ENCODE results near the gene RAB3GAP1. TPM values are rescaled to one million over a fixed set of nuclear protein-coding genes. Genes with fewer than 3 reads are reported as not detected.

The RAB3GAP1 gene
- total and polyA plus RNA-seq, 2 of the 4 experiments (the other 2 are of a cell fraction), result 21.2 to 65.8 TPM

DNA sequence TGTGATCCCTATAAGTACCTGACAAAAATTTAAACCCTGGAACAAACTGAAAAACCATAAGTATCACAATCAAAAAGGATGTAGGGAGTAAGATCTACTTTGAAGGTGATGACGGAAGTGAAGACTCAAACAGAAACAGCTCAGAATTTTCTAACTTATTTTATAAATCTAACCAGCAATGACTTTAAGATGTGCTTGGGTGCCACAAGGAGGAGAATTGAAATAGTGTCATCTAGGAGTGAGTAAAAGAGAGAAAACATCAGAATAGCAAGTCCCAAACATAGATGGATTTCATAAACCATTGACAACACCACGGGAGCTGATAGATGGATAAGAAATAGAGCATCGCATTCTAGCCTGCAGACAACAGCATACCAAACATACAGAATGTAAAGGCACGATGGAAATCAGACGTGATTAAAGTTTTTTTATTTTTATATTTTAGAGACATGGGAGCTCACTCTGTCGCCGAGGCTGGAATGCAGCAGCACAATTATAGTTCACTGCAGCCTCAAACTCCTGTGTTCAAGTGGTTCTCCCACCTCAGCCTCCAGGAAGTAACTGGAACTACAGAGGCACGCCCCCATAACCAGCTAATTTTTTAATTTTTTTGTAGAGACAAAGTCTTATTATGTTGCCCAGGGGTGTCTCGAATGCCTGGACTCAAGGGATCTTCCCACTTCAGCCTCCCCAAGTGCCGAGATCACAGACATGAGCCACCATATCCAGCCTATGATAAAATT is 41.7 kb upstream of the RAB3GAP1 start:
- H2BK120ac ChIP-seq (ENCODE audit: low read depth, low read length), result no peak overlapping the region
- no peak overlapping the region for H2AK9ac ChIP-seq (replicated peaks; ENCODE audit: low read depth, low read length, poor library complexity)
- H3K4me1 ChIP-seq (ENCODE audit: control insufficient read depth, insufficient read depth, low read length), result no peaks in the 10 kb centered on the region
- no peak overlapping the region for H3K4ac ChIP-seq (ENCODE audit: low read depth, low read length)
- no CpG with 5 or more reads among the region's 10 CpGs for WGBS, 2 experiments (ENCODE audit: extremely low coverage in 2 of 2, insufficient read length in 1 of 2)
- no peak overlapping the region for H3K56ac ChIP-seq (ENCODE audit: extremely low read depth, insufficient read depth, low read length)
- in situ Hi-C loops (cut with MboI; ENCODE audit: low sequenced_read_pairs) (no loop called here), intact Hi-C loops (cut with micrococcal nuclease) (no loop called here), dilution Hi-C loops (cut with HindIII; ENCODE audit: low sequenced_read_pairs, unreplicated experiment) (no loop called here)
- POLR2A ChIA-PET (ENCODE audit: unreplicated experiment), result no interaction called here
- no peak overlapping the region for H4K8ac ChIP-seq (ENCODE audit: low read depth in 2 of 2, low read length in 2 of 2)
- H3K14ac ChIP-seq (replicated peaks; ENCODE audit: low read depth, low read length), result no peak overlapping the region
- H4K91ac ChIP-seq (ENCODE audit: insufficient read depth, low read depth, low read length), result no peak overlapping the region
- H3K9me3 ChIP-seq (ENCODE audit: control insufficient read depth, insufficient read depth, low read length), result no peaks in the 10 kb centered on the region
- DNase-seq (no peak), ATAC-seq (ENCODE audit: low read depth) (no peak)
- H3K27ac ChIP-seq (ENCODE audit: insufficient read depth, low read length), result no peak overlapping the region
- TF ChIP-seq SMC3 (IDR thresholded peaks at IDR 0.05; ENCODE audit: low read depth, low read length) (no peak), POLR2A (IDR thresholded peaks at IDR 0.05; ENCODE audit: low read depth, low read length) (no peak), RCOR1 (IDR thresholded peaks at IDR 0.05; ENCODE audit: insufficient replicate concordance, low read length) (no peak), NFE2L2 (IDR thresholded peaks at IDR 0.05; ENCODE audit: low read depth, low read length) (no peak), CEBPB (IDR thresholded peaks at IDR 0.05; ENCODE audit: low read depth, low read length) (no peak), FOS (IDR thresholded peaks at IDR 0.05; ENCODE audit: low read depth, low read length) (no peak)
- TF ChIP-seq, protein P1, sequence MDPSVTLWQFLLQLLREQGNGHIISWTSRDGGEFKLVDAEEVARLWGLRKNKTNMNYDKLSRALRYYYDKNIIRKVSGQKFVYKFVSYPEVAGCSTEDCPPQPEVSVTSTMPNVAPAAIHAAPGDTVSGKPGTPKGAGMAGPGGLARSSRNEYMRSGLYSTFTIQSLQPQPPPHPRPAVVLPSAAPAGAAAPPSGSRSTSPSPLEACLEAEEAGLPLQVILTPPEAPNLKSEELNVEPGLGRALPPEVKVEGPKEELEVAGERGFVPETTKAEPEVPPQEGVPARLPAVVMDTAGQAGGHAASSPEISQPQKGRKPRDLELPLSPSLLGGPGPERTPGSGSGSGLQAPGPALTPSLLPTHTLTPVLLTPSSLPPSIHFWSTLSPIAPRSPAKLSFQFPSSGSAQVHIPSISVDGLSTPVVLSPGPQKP (IDR thresholded peaks at IDR 0.05; ENCODE audit: borderline replicate concordance, low read depth, low read length), result no peak
- TF ChIP-seq, protein P2, sequence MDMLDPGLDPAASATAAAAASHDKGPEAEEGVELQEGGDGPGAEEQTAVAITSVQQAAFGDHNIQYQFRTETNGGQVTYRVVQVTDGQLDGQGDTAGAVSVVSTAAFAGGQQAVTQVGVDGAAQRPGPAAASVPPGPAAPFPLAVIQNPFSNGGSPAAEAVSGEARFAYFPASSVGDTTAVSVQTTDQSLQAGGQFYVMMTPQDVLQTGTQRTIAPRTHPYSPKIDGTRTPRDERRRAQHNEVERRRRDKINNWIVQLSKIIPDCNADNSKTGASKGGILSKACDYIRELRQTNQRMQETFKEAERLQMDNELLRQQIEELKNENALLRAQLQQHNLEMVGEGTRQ (IDR thresholded peaks at IDR 0.05; ENCODE audit: low read depth, low read length), result no peak
- no peak overlapping the region for H3K9ac ChIP-seq (ENCODE audit: low read depth, low read length)
- H3K23ac ChIP-seq (ENCODE audit: low read depth, low read length), result no peak overlapping the region
- H4K20me1 ChIP-seq (ENCODE audit: insufficient read depth, low read length), result no peaks in the 10 kb centered on the region
- H4K5ac ChIP-seq (ENCODE audit: low read depth, low read length), result no peak overlapping the region
- no peak overlapping the region for H2AK5ac ChIP-seq (ENCODE audit: low read depth, low read length)
- H2AFZ ChIP-seq (replicated peaks; ENCODE audit: low read length, poor library complexity), result no peak overlapping the region
- no peak overlapping the region for H2BK15ac ChIP-seq (ENCODE audit: low read depth, low read length)
- H3K4me3 ChIP-seq (ENCODE audit: insufficient read depth, low read depth, low read length), result no peak overlapping the region
- H2BK5ac ChIP-seq (ENCODE audit: low read depth, low read length, poor library complexity, severe bottlenecking), result no peak overlapping the region
- no peaks in the 10 kb centered on the region for H3K36me3 ChIP-seq (ENCODE audit: control insufficient read depth, insufficient read depth, low read length)
- CTCF ChIA-PET, result interaction anchor here (0.6 to 1.4 kb wide), 2 partner anchors 664 to 699 kb away, joined by 3 read pairs; no protein-coding TSS in a partner anchor
- no peak overlapping the region for H3K18ac ChIP-seq (ENCODE audit: low read depth, low read length)
- BruUV-seq (replicated peaks), result no TSS peak
- no peak overlapping the region for H2BK20ac ChIP-seq (ENCODE audit: low read depth, low read length)
- H3K9me1 ChIP-seq (ENCODE audit: insufficient read depth, low read length), result no peaks in the 10 kb centered on the region
- H3K27me3 ChIP-seq (ENCODE audit: control insufficient read depth, insufficient read depth, low read length), result peaks cover 4% of the 10 kb centered on the region
- no peak overlapping the region for H3K4me2 ChIP-seq (ENCODE audit: low read depth, low read length)
- no peaks in the 10 kb centered on the region for H3K79me1 ChIP-seq (ENCODE audit: low read depth in 1 of 2, low read length in 2 of 2)
